ENCODE data around the gene AKR1C1. TPM values are rescaled to one million over a fixed set of nuclear protein-coding genes. Genes with fewer than 3 reads are reported as not detected.

Gene AKR1C1
- total RNA-seq, 1 experiment from 2014 or later: 0.31 TPM

GRCh38 chr10:4943821-4944220, 19.4 kb upstream of the AKR1C1 start:
- BruUV-seq (replicated peaks): no TSS peak
- TF ChIP-seq POLR2AphosphoS5 (IDR thresholded peaks at IDR 0.05; ENCODE audit: low read depth, low read length) (no peak), SIN3A (IDR thresholded peaks at IDR 0.05; ENCODE audit: borderline replicate concordance, insufficient read depth, low read depth, low read length) (no peak), TCF7L2 (IDR thresholded peaks at IDR 0.05; ENCODE audit: low read depth, low read length) (no peak)
- TF ChIP-seq, protein P1, sequence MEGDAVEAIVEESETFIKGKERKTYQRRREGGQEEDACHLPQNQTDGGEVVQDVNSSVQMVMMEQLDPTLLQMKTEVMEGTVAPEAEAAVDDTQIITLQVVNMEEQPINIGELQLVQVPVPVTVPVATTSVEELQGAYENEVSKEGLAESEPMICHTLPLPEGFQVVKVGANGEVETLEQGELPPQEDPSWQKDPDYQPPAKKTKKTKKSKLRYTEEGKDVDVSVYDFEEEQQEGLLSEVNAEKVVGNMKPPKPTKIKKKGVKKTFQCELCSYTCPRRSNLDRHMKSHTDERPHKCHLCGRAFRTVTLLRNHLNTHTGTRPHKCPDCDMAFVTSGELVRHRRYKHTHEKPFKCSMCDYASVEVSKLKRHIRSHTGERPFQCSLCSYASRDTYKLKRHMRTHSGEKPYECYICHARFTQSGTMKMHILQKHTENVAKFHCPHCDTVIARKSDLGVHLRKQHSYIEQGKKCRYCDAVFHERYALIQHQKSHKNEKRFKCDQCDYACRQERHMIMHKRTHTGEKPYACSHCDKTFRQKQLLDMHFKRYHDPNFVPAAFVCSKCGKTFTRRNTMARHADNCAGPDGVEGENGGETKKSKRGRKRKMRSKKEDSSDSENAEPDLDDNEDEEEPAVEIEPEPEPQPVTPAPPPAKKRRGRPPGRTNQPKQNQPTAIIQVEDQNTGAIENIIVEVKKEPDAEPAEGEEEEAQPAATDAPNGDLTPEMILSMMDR (IDR thresholded peaks at IDR 0.05): no peak
- TF ChIP-seq, protein P2, sequence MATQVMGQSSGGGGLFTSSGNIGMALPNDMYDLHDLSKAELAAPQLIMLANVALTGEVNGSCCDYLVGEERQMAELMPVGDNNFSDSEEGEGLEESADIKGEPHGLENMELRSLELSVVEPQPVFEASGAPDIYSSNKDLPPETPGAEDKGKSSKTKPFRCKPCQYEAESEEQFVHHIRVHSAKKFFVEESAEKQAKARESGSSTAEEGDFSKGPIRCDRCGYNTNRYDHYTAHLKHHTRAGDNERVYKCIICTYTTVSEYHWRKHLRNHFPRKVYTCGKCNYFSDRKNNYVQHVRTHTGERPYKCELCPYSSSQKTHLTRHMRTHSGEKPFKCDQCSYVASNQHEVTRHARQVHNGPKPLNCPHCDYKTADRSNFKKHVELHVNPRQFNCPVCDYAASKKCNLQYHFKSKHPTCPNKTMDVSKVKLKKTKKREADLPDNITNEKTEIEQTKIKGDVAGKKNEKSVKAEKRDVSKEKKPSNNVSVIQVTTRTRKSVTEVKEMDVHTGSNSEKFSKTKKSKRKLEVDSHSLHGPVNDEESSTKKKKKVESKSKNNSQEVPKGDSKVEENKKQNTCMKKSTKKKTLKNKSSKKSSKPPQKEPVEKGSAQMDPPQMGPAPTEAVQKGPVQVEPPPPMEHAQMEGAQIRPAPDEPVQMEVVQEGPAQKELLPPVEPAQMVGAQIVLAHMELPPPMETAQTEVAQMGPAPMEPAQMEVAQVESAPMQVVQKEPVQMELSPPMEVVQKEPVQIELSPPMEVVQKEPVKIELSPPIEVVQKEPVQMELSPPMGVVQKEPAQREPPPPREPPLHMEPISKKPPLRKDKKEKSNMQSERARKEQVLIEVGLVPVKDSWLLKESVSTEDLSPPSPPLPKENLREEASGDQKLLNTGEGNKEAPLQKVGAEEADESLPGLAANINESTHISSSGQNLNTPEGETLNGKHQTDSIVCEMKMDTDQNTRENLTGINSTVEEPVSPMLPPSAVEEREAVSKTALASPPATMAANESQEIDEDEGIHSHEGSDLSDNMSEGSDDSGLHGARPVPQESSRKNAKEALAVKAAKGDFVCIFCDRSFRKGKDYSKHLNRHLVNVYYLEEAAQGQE (IDR thresholded peaks at IDR 0.05; ENCODE audit: insufficient read depth in 1 of 2, low read depth in 2 of 2, low read length in 1 of 2): no peak
- no peak overlapping the region for H3K27ac ChIP-seq (ENCODE audit: low read length)
- CTCF ChIA-PET: no interaction called here
- in situ Hi-C loops (cut with HindIII; ENCODE audit: low pct_unique_long_range_greater_than_20kb, low sequenced_read_pairs): no loop called here
- POLR2A ChIA-PET: no interaction called here
- intact Hi-C loops (cut with micrococcal nuclease; ENCODE audit: unreplicated experiment): no loop called here
- no peaks in the 10 kb centered on the region for H3K9me3 ChIP-seq (ENCODE audit: control insufficient read depth, insufficient read depth, low read depth, low read length)
- H3K27me3 ChIP-seq (ENCODE audit: control insufficient read depth, insufficient read depth, low read length): no peaks in the 10 kb centered on the region
- no peak overlapping the region for H3K4me3 ChIP-seq (ENCODE audit: low read depth in 2 of 2, low read length in 2 of 2)
- DNase-seq (ENCODE audit: low read depth, low spot score): no peak
- ATAC-seq: no peak
- H3K36me3 ChIP-seq (ENCODE audit: control insufficient read depth, insufficient read depth, low read length): no peaks in the 10 kb centered on the region
- H3K4me1 ChIP-seq (ENCODE audit: control insufficient read depth, insufficient read depth, low read length): no peaks in the 10 kb centered on the region

DNA sequence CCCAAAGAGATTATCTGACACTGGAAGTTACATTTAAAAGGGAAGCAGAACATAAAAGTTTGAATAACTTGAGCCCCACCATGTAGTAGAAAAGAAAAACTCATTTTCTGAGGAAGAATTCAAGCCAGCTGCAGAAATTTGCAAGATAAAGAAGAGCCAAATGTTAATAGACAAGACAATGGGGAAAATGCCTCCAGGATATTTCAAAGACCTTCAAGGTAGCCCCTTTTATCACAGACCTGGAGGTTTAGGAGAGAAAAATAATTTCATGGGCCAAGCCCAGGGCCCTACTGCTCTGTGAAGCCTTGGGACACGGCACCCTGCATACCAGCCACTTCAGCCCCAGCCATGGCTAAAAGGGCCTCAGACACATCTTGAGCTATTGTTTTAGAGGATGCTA, 18.4 kb upstream of the AKR1C1 start:
- no peak for ATAC-seq
- Histone ChIP-seq H3K27me3 (ENCODE audit: control insufficient read depth, insufficient read depth, low read length) (no peaks in the 10 kb centered on the region), H3K4me3 (ENCODE audit: low read depth in 2 of 2, low read length in 2 of 2) (no peak overlapping the region), H3K27ac (ENCODE audit: low read length) (no peak overlapping the region), H3K9me3 (ENCODE audit: control insufficient read depth, insufficient read depth, low read depth, low read length) (no peaks in the 10 kb centered on the region), H3K4me1 (ENCODE audit: control insufficient read depth, insufficient read depth, low read length) (no peaks in the 10 kb centered on the region), H3K36me3 (ENCODE audit: control insufficient read depth, insufficient read depth, low read length) (no peaks in the 10 kb centered on the region)
- DNase-seq (ENCODE audit: low read depth, low spot score): no peak
- POLR2A ChIA-PET: no interaction called here
- in situ Hi-C loops (cut with HindIII; ENCODE audit: low pct_unique_long_range_greater_than_20kb, low sequenced_read_pairs) (no loop called here), intact Hi-C loops (cut with micrococcal nuclease; ENCODE audit: unreplicated experiment) (no loop called here)
- CTCF ChIA-PET: no interaction called here
- no TSS peak for BruUV-seq (replicated peaks)
- TF ChIP-seq, protein P2 (IDR thresholded peaks at IDR 0.05; ENCODE audit: insufficient read depth in 1 of 2, low read depth in 2 of 2, low read length in 1 of 2): no peak
- TF ChIP-seq SIN3A (IDR thresholded peaks at IDR 0.05; ENCODE audit: borderline replicate concordance, insufficient read depth, low read depth, low read length): no peak
- no peak for TF ChIP-seq POLR2AphosphoS5 (IDR thresholded peaks at IDR 0.05; ENCODE audit: low read depth, low read length)
- TF ChIP-seq TCF7L2 (IDR thresholded peaks at IDR 0.05; ENCODE audit: low read depth, low read length): no peak
- TF ChIP-seq, protein P1 (IDR thresholded peaks at IDR 0.05): no peak

Data from Panc1 (cell line).